NCI-H748 (cell line): ENCODE results near the gene ART3.

ENCODE experiments used
- DNase-seq: peaks from one replicate; lab custom pipeline; 2025; ENCODE audit not compliant: unreplicated experiment; lab: John Stamatoyannopoulos, UW

ART3 gene

GRCh38 chr4:76144546-76144945 lies 70.0 kb downstream of the ART3 start:
- DNase-seq, result no peak

DNA sequence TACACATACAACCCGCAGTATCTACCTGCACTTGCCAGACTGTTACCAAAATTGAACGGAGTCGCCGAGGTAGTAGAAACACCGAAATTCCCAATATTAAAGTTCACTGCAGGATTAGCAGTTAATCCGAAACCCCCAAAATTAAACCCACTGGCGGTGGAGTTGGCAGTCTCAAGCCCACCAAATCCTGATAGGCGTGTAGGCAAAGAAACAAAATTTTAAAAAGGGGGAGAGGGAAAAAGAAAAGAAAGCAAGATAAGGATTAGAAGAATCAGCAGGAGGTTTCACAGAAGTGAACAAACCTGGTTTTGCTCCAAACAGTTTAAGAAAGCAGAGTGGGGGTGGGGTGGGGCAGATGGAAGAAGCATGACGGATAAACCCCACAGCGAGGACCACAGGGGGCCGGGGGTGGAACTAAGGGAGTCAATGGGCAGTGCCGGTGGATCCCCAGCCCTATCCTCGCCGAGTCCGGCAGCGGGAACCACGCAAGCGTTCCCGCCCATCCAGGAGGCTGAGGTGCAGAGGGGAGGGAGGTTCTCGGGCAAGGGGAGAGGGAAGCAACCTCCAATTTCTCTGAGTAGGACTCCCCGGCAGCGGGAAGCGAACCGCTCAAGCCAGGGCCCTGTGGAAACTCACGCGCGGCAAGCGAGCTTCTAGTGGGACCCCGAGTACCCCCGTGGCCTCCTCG lies 73.1 kb downstream of the ART3 start:
- DNase-seq, result peak; percentile 88

GRCh38 chr4:76148142-76148865 lies 73.8 kb downstream of the ART3 start, which contains the start of gene NUP54:
Gene NUP54 (minus strand): TSS chr4:76148397. CDS start chr4:76148374, 23 bp downstream.
- DNase-seq, result peak; percentile 93

- no peak for DNase-seq
These were observed 78.8 kb downstream of the ART3 start for GRCh38 chr4:76153356-76153755.

GRCh38 chr4:76155979-76156378 lies 81.5 kb downstream of the ART3 start:
- no peak for DNase-seq

DNA sequence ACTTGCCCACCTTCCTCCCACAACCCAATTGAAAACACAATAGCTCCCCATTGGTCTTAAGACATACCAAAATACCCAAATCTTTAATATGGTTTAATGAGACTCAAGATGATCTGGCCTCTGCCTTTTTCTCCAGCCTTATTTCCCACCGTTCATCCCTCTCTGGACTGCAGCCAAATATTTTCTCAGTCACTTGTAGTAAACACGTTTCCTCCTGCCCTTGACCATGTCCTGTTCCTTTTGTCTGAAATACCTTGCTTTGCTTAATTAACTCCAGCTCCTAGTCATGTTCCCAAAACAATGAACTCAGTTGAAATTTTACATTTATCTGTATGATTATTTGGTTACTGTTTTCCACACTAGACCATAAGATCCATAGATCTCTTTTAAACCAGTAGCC lies 82.1 kb downstream of the ART3 start:
- no peak for DNase-seq

- DNase-seq, result no peak
These were observed 85.8 kb downstream of the ART3 start for GRCh38 chr4:76160355-76160754.
